PC-9 (cell line): ENCODE measurements around the gene C1orf21.

Experiments
- EZH2 ChIP-seq: fragments of 200-600 bp; sonication (generic); IDR thresholded peaks from 2 replicates; pipeline ENCODE4 v1.8.0; 2017; ENCODE audit warnings: antibody characterized with exemption, low read depth
- TF ChIP-seq, protein P1 (sequence below): fragments of 200-600 bp; sonication (generic); conservative IDR thresholded peaks from 2 replicates; pipeline ENCODE4 v1.6.1; 2017; ENCODE audit warnings: mixed run types, antibody characterized with exemption, mild to moderate bottlenecking, moderate library complexity

DNA sequence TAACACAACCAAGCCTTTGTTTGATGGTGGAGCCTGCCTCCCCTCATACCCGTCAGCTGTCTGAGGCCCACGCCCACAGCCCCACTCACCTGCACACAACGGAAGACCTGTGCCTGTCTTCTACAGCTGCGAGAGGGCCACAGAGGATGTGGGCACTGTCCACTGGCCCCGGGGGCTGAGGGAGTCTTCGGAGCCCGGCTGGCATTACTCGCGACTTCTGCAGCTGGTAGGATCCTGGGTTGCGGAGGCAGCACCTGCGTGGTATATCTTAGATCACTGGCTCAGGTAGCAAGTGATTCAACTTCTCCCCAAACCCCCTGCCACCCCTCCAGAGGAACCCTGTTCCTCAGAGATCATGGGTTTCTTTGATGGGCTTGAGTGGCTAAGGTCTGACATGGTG, 257.9 kb downstream of the C1orf21 start:
- TF ChIP-seq, protein P1, sequence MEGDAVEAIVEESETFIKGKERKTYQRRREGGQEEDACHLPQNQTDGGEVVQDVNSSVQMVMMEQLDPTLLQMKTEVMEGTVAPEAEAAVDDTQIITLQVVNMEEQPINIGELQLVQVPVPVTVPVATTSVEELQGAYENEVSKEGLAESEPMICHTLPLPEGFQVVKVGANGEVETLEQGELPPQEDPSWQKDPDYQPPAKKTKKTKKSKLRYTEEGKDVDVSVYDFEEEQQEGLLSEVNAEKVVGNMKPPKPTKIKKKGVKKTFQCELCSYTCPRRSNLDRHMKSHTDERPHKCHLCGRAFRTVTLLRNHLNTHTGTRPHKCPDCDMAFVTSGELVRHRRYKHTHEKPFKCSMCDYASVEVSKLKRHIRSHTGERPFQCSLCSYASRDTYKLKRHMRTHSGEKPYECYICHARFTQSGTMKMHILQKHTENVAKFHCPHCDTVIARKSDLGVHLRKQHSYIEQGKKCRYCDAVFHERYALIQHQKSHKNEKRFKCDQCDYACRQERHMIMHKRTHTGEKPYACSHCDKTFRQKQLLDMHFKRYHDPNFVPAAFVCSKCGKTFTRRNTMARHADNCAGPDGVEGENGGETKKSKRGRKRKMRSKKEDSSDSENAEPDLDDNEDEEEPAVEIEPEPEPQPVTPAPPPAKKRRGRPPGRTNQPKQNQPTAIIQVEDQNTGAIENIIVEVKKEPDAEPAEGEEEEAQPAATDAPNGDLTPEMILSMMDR = no peak
- no peak for TF ChIP-seq EZH2
